GM15510 (cell line): Measurements from ENCODE around the gene MAST4.

ENCODE experiments used
- POLR2A ChIP-seq: IDR thresholded peaks from 3 replicates; pipeline ENCODE4 v1.6.1; 2011; ENCODE audit warnings: borderline replicate concordance; ENCODE audit not compliant: insufficient read length; ENCODE audit errors: extremely low read depth

Gene MAST4

GRCh38 chr5:66724349-66725139 is 128.4 kb downstream of the MAST4 start:
- TF ChIP-seq POLR2A: no peak

- no peak for TF ChIP-seq POLR2A
Observed at GRCh38 chr5:66727630-66728029, 131.4 kb downstream of the MAST4 start.

GRCh38 chr5:66728049-66728448 is 131.9 kb downstream of the MAST4 start:
- no peak for TF ChIP-seq POLR2A

- TF ChIP-seq POLR2A: no peak
Observed at GRCh38 chr5:66737096-66737495, 140.9 kb downstream of the MAST4 start.

- no peak for TF ChIP-seq POLR2A
Observed at GRCh38 chr5:66738136-66738535, 141.9 kb downstream of the MAST4 start.

- no peak for TF ChIP-seq POLR2A
Observed at GRCh38 chr5:66739021-66739420, 142.8 kb downstream of the MAST4 start.

GRCh38 chr5:66739951-66740350 is 143.8 kb downstream of the MAST4 start:
- TF ChIP-seq POLR2A: no peak

- no peak for TF ChIP-seq POLR2A
Observed at GRCh38 chr5:66741394-66741793, 145.2 kb downstream of the MAST4 start.

- TF ChIP-seq POLR2A: no peak
Observed at GRCh38 chr5:66742083-66742895, 146.1 kb downstream of the MAST4 start.

- no peak for TF ChIP-seq POLR2A
Observed at GRCh38 chr5:66742896-66743247, 146.7 kb downstream of the MAST4 start.

GRCh38 chr5:66743344-66743743 is 147.2 kb downstream of the MAST4 start:
- no peak for TF ChIP-seq POLR2A

GRCh38 chr5:66744040-66744439 is 147.8 kb downstream of the MAST4 start:
- no peak for TF ChIP-seq POLR2A

- no peak for TF ChIP-seq POLR2A
Observed at GRCh38 chr5:66745297-66745696, 149.1 kb downstream of the MAST4 start.

- no peak for TF ChIP-seq POLR2A
Observed at GRCh38 chr5:66747607-66748006, 151.4 kb downstream of the MAST4 start.

GRCh38 chr5:66757219-66757833 is 161.1 kb downstream of the MAST4 start:
- no peak for TF ChIP-seq POLR2A
